Fibroblast of mammary gland (primary cell): ENCODE measurements around the gene TBC1D22A.

Source experiments
- DNase-seq: peaks from one replicate; pipeline ENCODE4 v3.0.0-alpha.2; 2010; ENCODE audit warnings: low read depth
- H3K4me3 ChIP-seq: 2 replicates; pipeline ENCODE4 v1.5.1; 2011; ENCODE audit warnings: low read depth, mild to moderate bottlenecking, low read length, moderate library complexity; ENCODE audit not compliant: control insufficient read depth
- TF ChIP-seq, protein P1 (sequence below): conservative IDR thresholded peaks from 2 replicates; pipeline ENCODE4 v1.5.1; 2011; ENCODE audit warnings: low read depth, low read length, inconsistent platforms; ENCODE audit not compliant: control insufficient read depth, insufficient read depth

The TBC1D22A gene

DNA sequence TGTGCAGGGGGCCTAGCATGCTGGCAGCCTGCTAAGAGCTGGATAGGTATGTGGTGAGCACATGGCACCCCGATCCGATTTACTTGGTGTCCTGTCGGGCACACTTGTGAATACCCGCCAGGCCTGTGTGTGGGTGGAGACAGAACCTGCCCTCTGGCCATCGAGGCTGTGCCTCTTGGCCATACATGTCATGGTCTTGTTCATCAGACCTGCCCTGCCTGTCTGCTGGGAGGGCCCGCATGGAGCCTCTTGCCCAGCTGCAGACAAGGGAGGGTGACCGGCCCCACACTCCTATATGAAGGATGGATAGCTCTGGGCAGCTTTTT lies 310.2 kb downstream of the TBC1D22A start:
- no peak overlapping the region for H3K4me3 ChIP-seq
- DNase-seq: no peak
- TF ChIP-seq, protein P1, sequence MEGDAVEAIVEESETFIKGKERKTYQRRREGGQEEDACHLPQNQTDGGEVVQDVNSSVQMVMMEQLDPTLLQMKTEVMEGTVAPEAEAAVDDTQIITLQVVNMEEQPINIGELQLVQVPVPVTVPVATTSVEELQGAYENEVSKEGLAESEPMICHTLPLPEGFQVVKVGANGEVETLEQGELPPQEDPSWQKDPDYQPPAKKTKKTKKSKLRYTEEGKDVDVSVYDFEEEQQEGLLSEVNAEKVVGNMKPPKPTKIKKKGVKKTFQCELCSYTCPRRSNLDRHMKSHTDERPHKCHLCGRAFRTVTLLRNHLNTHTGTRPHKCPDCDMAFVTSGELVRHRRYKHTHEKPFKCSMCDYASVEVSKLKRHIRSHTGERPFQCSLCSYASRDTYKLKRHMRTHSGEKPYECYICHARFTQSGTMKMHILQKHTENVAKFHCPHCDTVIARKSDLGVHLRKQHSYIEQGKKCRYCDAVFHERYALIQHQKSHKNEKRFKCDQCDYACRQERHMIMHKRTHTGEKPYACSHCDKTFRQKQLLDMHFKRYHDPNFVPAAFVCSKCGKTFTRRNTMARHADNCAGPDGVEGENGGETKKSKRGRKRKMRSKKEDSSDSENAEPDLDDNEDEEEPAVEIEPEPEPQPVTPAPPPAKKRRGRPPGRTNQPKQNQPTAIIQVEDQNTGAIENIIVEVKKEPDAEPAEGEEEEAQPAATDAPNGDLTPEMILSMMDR: no peak

DNA sequence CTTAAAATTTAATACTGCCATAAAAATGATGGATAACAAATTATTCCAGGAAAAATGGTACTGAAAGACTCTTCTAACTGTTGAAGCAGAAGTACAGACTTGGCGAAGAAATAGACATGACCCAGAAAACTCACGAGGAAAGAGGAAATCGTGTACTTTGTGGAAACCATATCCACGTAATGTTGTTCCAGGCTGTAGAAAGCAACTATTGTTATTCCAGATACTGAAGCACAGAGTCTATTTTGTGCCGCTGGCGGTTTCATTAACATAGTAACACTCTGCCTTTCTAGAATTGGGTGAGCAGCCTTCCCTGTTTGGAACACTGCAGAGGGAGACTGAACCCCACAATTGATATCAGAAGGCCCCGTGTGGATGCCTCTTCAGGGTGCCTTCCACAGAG lies 310.6 kb downstream of the TBC1D22A start:
- no peak for DNase-seq
- TF ChIP-seq, protein P1: no peak
- no peak overlapping the region for H3K4me3 ChIP-seq

DNA sequence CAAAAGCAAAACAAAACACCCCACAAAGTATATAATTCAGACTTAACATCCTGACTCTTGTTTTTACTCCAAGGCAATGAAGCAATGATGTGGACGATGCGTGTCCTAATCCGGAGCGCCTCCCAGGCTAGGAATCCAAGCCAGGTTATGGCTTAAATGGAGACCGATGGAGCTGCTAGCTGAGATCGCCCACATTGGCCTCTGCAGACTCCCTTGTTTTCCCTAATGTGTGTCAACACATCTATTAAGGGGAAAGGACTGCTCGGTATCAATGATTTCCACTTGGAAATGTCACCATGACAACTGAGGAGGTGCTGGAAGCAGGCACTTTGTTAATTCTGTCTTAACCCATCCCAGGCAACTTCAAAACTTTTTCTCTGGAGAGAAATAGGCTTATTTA lies 311.7 kb downstream of the TBC1D22A start:
- TF ChIP-seq, protein P1: no peak

DNA sequence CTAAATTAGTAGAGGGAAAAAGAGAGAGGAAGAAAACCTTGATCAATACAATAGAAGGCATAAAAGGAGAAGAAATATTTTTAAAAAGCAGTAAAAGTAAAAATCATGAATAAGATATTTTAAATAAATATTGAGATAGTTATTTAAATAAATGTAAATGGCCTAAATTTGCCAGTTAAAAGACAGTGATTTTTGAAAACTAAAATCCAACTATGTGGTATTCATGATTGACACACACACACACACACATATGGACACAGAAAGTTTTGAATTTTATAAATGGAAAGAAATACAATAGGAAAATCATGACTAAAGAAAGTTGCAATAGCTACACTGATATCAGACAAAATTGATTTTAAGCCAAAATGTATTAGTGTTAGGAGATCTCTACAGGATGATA lies 313.1 kb downstream of the TBC1D22A start:
- no peak for DNase-seq
- H3K4me3 ChIP-seq: no peak overlapping the region
- TF ChIP-seq, protein P1: no peak

More for the DNA sequence above, 311.7 kb downstream of the TBC1D22A start:
- no peak for DNase-seq
- H3K4me3 ChIP-seq: no peak overlapping the region

DNA sequence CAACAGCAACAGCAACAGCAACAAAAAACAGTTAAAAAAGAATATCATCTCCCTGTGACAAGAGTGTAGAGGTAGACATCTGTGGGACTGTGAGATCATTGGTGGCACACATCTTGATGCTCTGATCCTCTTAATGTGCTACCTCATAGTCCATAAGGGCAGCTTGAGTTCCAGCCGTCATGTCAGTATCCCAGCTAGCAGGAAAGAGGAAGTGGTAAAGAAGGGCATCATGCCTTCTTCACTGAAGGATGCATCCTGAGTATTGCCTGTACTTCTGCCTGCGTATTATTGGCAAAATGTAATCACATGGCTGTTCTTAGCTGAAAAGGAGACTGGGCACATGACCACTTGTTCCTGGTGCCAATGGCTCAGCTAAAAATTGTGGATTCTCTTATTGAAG lies 314.3 kb downstream of the TBC1D22A start:
- H3K4me3 ChIP-seq: no peak overlapping the region
- TF ChIP-seq, protein P1: no peak
- DNase-seq: no peak

DNA sequence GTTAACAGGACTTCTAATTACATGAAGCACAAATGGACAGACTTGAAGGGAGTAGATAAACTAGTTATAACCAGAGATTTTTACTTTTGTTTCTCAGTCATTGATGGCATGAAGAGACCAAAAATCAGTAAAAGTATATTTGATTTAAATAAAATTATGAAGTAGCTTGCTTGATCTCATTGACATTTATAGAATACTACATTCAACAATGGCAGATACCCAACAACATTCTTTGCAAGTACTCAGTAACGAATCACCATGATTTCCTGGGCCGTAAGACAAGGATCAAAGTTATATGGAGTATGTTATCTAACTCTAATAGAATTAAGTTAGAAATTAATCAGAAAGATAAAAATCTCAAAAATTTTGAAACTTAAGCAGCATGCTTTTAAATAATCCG lies 317.6 kb downstream of the TBC1D22A start:
- TF ChIP-seq, protein P1: no peak
- no peak for DNase-seq
- H3K4me3 ChIP-seq: no peak overlapping the region

DNA sequence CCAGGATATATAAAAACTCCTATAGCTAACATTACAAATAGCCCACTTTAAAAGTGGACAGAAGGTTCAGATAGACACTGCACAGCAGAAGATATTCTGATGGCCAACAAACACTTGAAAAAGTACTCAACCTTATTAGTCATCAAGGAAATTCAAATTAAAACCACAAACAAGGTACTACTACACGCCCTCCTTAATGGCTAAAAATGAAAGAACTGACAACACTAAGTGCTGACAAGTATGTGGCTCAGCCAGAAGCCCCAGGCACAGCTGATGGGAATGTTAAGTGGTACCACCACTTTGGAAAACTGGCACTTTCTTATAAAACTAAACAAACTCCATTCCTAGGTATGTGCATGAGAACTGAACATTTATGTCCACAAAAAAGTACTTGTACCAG lies 320.1 kb downstream of the TBC1D22A start:
- H3K4me3 ChIP-seq: no peak overlapping the region
- TF ChIP-seq, protein P1: no peak
- DNase-seq: no peak
